ENCODE measurements around the gene HNRNPA1L2.
"Not testable (repeated sequence)": the region's sequence is repeated elsewhere in the genome, so short reads cannot be mapped to it uniquely, and the experiment has no call there.

HNRNPA1L2 gene

DNA sequence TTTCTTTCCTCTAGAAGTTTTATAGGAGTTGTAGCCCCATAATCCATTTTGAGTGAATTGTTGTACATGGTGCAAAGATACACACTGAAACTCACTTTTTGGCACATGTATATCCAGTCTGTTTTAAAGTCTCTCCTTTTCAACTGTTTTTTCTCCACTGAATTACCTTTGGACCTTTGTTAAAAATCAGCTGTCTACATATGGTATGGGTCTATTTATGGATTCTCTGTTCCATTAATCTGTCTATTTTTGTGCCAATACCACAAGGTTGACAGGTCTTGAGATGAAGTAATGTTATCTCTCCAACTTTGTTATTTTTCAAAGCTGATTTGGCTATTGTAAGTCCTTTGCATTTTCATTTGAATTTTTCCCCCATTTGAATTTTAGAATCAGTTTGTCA lies 4.7 kb downstream of the HNRNPA1L2 start:
- no peak for DNase-seq

DNA sequence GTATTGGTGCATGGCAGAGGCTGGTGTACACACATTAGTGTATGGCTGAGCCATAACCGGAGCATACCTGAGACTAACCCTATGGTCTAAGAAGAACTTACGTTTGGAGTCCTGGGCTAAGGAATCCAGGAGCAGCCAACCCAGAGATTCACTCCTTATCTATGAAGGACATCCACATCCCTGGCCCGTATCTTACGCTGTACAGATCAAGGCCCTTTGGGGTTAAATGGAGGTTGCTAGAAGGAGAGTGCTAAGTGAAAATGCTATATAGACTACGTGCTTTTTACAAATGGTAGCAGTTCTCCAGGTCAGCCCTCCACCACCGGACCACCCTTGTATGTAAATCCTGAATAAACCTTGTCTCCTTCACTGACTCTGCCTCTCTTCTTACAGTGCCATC lies 8.5 kb downstream of the HNRNPA1L2 start:
- DNase-seq, result no peak

DNA sequence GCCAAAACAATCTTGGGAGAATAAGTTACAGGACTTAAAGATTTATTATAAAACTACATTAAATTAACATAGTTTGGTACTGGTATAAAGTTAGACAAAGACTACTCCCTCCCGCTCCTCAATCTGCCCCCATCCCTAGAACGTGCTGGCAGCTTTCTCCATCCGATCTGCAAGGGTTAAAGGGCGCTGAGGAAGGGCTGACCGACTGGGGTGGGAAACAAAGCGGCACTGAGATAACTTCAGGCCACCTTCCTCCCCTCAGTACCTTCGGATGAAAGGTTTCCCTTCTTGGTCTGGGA lies 9.6 kb downstream of the HNRNPA1L2 start:
- no peak for DNase-seq

DNA sequence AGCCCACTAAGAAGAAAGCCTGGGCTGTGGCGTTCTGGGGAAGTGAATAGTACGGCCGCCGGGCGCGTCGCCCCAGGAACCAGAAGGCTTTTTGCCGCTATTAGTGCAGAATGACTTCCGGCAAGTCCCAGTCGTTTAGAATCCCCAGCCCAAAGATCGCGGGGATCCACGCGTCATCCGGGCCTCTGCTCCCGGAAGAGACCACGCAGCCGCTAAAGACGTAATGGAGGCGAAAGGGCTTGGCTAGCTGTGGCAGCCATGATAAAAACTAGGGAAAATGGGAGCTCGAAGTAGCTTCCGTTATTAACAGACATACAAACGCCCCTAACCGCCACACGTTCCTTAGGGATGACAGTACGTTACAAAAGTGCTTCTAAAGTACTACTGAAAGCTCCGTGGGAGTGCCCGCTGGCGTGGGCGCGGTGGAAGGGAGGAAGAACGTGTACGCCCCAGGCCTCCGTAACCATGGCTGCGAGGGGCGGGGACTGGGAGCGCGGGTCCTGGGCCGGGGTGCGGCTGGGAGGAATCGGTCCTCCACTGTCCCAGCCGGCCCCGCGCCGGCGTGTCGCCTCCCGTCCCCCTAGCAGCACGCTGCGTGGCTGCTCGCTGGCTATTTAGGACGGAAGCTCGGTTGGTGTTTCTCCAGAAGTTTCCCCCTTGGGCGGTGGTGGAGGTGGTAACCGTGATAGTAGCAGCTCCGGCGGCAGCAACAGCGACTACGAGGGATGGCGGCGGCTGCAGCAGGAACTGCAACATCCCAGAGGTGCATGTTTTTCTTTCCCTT lies 10.2 kb downstream of the HNRNPA1L2 start, which contains the start of gene SUGT1:
Gene SUGT1 (plus strand): TSS at position 641 of the 784 bp plus-strand sequence. CDS start 85 bp downstream, at position 726.
- DNase-seq, result peak; percentile 99

GRCh38 chr13:52652980-52653303 lies 10.7 kb downstream of the HNRNPA1L2 start:
- no peak for DNase-seq

- DNase-seq, result no peak
These were observed 17.1 kb downstream of the HNRNPA1L2 start for GRCh38 chr13:52659340-52659739.

- no peak for DNase-seq
These were observed 22.0 kb downstream of the HNRNPA1L2 start for GRCh38 chr13:52664272-52664671.

DNA sequence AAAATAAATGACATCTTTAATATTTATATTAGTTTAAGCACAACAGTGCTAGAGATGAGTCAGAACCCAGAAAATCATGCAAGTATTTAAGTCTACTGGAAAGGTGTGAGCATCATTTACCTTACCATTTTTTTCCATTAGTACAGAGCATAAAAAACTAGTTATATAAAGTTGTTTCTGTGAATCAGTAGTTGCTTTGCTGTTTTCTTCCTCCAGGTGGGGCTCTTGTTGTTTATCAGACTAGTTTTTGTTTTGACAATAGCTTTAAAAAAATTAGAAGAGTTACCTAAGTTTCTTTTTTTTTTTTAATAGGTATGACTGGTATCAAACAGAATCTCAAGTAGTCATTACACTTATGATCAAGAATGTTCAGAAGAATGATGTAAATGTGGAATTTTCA lies 23.1 kb downstream of the HNRNPA1L2 start:
- no peak for DNase-seq

DNA sequence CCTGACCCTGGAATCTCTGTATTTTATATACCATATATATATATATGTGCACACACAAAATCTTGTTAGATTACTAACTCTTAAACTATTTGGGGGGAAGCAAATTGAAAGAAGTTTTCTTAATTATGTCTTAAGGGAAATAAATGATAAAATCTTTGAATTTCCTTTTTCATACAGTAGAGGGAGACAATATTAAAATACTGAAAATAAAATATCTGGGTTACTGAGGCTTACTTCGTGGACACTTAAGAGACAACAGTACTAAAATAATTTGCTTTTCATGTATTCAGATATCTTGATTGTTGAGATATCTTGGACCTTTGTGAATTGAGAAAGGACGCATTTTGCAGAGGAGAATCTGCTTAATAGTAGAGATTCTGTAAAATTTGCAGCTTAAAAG lies 27.4 kb downstream of the HNRNPA1L2 start:
- DNase-seq, result no peak

- DNase-seq, result no peak
These were observed 28.5 kb downstream of the HNRNPA1L2 start for GRCh38 chr13:52670726-52671125.

- DNase-seq, result no peak
These were observed 31.2 kb downstream of the HNRNPA1L2 start for GRCh38 chr13:52673465-52673864.

- no peak for DNase-seq
These were observed 35.6 kb downstream of the HNRNPA1L2 start for GRCh38 chr13:52677823-52678222.

DNA sequence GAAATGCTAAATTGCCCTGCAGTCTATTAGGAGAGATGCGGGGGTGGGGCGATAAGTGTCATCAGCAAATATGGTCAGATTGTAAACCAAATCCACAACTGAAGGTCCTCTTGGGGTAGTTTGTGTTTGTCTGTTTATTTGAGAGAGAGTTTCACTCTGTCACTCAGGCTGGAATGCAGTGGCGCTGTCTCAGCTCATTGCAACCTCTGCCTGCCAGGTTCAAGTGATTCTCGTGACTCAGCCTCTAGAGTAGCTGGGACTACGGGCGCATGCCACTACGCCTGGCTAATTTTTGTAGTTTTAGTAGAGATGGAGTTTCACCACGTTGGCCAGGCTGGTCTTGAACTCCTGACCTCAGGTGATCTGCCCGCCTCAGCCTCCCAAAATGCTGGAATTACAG lies 43.6 kb downstream of the HNRNPA1L2 start:
- DNase-seq, result not testable (repeated sequence)

DNA sequence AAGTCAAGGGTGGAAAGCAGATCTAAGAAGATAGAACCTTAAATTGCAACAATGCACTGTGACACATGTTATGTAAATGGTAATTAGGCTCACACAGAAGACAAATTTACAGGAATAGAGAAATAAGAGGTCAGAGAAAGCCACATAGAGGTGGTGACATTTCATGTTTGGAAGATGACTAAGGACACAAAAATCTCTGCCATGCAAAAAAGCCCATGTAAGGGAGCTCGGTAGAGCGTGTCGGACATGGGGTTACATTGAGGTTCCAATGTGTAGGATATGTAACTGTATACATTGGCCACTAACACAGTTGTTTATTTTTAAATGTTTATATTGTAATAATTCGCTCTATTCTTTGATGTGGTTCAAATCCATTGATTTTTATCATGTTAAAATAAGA lies 44.1 kb downstream of the HNRNPA1L2 start:
- DNase-seq, result peak; percentile 2

Data from fibroblast of skin of abdomen (primary cell).